ENCODE measurements around the gene CCL23. TPM values are rescaled to one million over a fixed set of nuclear protein-coding genes. Genes with fewer than 3 reads are reported as not detected.

The CCL23 gene
- total and polyA plus RNA-seq, 12 donors = 1.9 to 25.7 (median 6.9) TPM

GRCh38 chr17:36060816-36061215, 43.0 kb upstream of the CCL23 start:
- no peaks in the 10 kb centered on the region for H3K4me1 ChIP-seq (replicated peaks in 1 of 2)
- 65 to 82% (median 72%) methylated on average over 2 of the region's 2 CpGs for WGBS, 4 donors

GRCh38 chr17:36059406-36059805, 41.6 kb upstream of the CCL23 start:
- DNase-seq = no peak
- Histone ChIP-seq H3K4me1 (replicated peaks in 1 of 2) (no peaks in the 10 kb centered on the region), H3K9me3 (replicated peaks in 1 of 3) (no peaks in the 10 kb centered on the region), H3K4me3 (no peak overlapping the region), H3K36me3 (replicated peaks in 1 of 2) (no peaks in the 10 kb centered on the region), H3K27ac (no peak overlapping the region), H3K27me3 (no peaks in the 10 kb centered on the region)
- intact Hi-C loops (cut with DNase I) = no loop called here
- TF ChIP-seq CTCF (IDR thresholded peaks at IDR 0.05) = no peak
- TF ChIP-seq POLR2A (IDR thresholded peaks at IDR 0.05) = no peak
- WGBS, 4 donors = 60 to 78% (median 71%) methylated on average over 7 of the region's 7 CpGs

More at GRCh38 chr17:36060816-36061215, 43.0 kb upstream of the CCL23 start:
- TF ChIP-seq POLR2A (IDR thresholded peaks at IDR 0.05) = no peak
- TF ChIP-seq CTCF (IDR thresholded peaks at IDR 0.05) = no peak
- Histone ChIP-seq H3K27ac (no peak overlapping the region), H3K9me3 (replicated peaks in 1 of 3) (no peaks in the 10 kb centered on the region), H3K36me3 (replicated peaks in 1 of 2) (no peaks in the 10 kb centered on the region), H3K4me3 (no peak overlapping the region), H3K27me3 (no peaks in the 10 kb centered on the region)
- no peak for DNase-seq
- intact Hi-C loops (cut with DNase I) = no loop called here

GRCh38 chr17:36057911-36058310, 40.1 kb upstream of the CCL23 start:
- H3K36me3 ChIP-seq (replicated peaks in 1 of 2) = no peaks in the 10 kb centered on the region
- intact Hi-C loops (cut with DNase I) = no loop called here
- H3K4me1 ChIP-seq (replicated peaks in 1 of 2) = no peaks in the 10 kb centered on the region
- H3K27ac ChIP-seq = no peak overlapping the region
- TF ChIP-seq CTCF (IDR thresholded peaks at IDR 0.05) (no peak), POLR2A (IDR thresholded peaks at IDR 0.05) (no peak)
- no peak overlapping the region for H3K4me3 ChIP-seq
- no peaks in the 10 kb centered on the region for H3K9me3 ChIP-seq (replicated peaks in 1 of 3)
- DNase-seq = no peak
- H3K27me3 ChIP-seq = no peaks in the 10 kb centered on the region

- no peaks in the 10 kb centered on the region for H3K9me3 ChIP-seq (replicated peaks in 1 of 3)
- H3K27ac ChIP-seq = no peak overlapping the region
- H3K4me3 ChIP-seq = no peak overlapping the region
- no peaks in the 10 kb centered on the region for H3K27me3 ChIP-seq
- no peaks in the 10 kb centered on the region for H3K4me1 ChIP-seq (replicated peaks in 1 of 2)
- TF ChIP-seq CTCF (IDR thresholded peaks at IDR 0.05) = no peak
- no peak for TF ChIP-seq POLR2A (IDR thresholded peaks at IDR 0.05)
- DNase-seq = no peak
- 76 to 91% (median 81%) methylated on average over 4 of the region's 4 CpGs for WGBS, 4 donors
- intact Hi-C loops (cut with DNase I) = no loop called here
- no peaks in the 10 kb centered on the region for H3K36me3 ChIP-seq (replicated peaks in 1 of 2)
Measured at GRCh38 chr17:36055921-36056520, 38.2 kb upstream of the CCL23 start.

Measured in adrenal gland (tissue), 12 donors.